Measurements from ENCODE around the gene ANGEL2. TPM values are rescaled to one million over a fixed set of nuclear protein-coding genes. Genes with fewer than 3 reads are reported as not detected.
A peak's percentile ranks its signal among the peaks of the same experiment; 100 is the strongest.

Gene ANGEL2
- total and polyA plus RNA-seq, 2 of the 13 experiments (the other 11 are each of a cell fraction or from before 2014, with no cell fraction given) = 12.3 to 25.4 TPM

DNA sequence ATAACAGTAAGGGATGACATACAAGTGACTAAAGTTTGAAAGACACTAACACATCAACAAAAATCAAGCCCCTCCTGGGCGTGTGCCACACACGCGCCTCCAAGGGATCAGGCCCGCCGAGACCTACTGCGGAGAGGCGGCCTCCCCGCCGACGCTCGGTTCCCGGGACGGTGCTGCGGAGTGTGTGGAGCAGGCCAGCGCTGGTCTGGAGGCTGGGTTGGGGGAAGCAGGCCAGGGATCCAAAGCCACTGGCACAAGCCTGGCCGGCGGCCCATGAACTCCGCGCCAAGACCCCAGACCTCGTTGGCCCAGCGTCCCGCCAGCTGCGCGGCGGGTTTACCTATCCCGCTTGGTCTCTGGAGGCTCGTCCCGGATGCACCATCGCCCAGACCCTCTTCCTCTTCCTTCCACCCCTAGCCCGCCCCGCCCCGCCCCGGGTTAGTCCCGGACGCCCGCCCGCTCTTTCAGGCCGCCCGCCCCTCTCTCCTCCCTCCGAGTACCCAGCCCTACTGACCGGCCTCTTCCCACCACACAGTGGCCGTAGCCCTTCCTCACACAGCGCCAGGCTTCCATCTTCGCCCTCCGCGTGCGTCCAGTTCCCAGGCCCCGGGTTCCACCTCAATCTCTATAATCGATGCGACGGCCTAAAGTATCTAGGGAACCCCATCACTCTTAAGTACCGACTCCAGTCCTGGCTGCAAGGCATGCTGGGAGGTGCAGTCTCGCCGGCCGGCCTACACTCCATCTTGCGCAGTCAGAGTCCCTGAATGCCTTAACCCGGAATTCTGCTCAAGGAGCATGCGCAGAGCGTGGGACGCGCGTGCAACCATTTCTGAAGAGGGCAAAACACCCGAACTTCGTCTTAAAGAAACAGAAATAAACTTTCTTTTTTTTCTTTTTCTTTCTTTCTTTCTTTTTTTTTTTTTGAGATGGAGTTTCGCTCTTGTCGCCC lies at the start of gene ANGEL2 (continued):
- TF ChIP-seq NFATC3 (CRISPR knock-in tag; IDR thresholded peaks at IDR 0.05) = no peak
- TF ChIP-seq DNMT3B (CRISPR knock-in tag; conservative IDR thresholded peaks at IDR 0.05) = no peak
- peak; percentile 81; the same call in 1 of the 2 replicates for TF ChIP-seq ATF7-NPFF (CRISPR knock-in tag; IDR thresholded peaks at IDR 0.05; ENCODE audit: low read depth)
- 0 out of 2 replicates have a peak, but pooled peaks have one; percentile 42 for TF ChIP-seq ZNF878 (CRISPR knock-in tag; IDR thresholded peaks at IDR 0.05)
- no peak for TF ChIP-seq PHF5A (CRISPR knock-in tag; IDR thresholded peaks at IDR 0.05; ENCODE audit: low read depth, unreplicated experiment)
- TF ChIP-seq, protein P1, sequence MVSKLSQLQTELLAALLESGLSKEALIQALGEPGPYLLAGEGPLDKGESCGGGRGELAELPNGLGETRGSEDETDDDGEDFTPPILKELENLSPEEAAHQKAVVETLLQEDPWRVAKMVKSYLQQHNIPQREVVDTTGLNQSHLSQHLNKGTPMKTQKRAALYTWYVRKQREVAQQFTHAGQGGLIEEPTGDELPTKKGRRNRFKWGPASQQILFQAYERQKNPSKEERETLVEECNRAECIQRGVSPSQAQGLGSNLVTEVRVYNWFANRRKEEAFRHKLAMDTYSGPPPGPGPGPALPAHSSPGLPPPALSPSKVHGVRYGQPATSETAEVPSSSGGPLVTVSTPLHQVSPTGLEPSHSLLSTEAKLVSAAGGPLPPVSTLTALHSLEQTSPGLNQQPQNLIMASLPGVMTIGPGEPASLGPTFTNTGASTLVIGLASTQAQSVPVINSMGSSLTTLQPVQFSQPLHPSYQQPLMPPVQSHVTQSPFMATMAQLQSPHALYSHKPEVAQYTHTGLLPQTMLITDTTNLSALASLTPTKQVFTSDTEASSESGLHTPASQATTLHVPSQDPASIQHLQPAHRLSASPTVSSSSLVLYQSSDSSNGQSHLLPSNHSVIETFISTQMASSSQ (IDR thresholded peaks at IDR 0.05; ENCODE audit: low read depth) = no peak
- TF ChIP-seq, protein P1 (CRISPR knock-in tag; IDR thresholded peaks at IDR 0.05; ENCODE audit: borderline replicate concordance) = no peak
- TF ChIP-seq MED1 (CRISPR knock-in tag; IDR thresholded peaks at IDR 0.05) = peak; percentile 48; the same call in 1 of the 2 replicates
- TF ChIP-seq ZNF296 (CRISPR knock-in tag; conservative IDR thresholded peaks at IDR 0.05) = no peak; the same call in 1 of the 2 replicates
- peak; percentile 81 for TF ChIP-seq ZMAT3 (CRISPR knock-in tag; conservative IDR thresholded peaks at IDR 0.05)
- TF ChIP-seq ARNTL (CRISPR knock-in tag; IDR thresholded peaks at IDR 0.05) = peak; percentile 55; the same call in 1 of the 2 replicates
- peak; percentile 93 for TF ChIP-seq DMAP1 (CRISPR knock-in tag; IDR thresholded peaks at IDR 0.05)
- TF ChIP-seq SAP130 (CRISPR knock-in tag; IDR thresholded peaks at IDR 0.05; ENCODE audit: low read depth) = peak; percentile 73
- no peak for TF ChIP-seq NONO (IDR thresholded peaks at IDR 0.05)
- TF ChIP-seq NONO (CRISPR knock-in tag; conservative IDR thresholded peaks at IDR 0.05) = peak; percentile 54; the same call in 1 of the 2 replicates
- TF ChIP-seq ARID2 (CRISPR knock-in tag; IDR thresholded peaks at IDR 0.05; ENCODE audit: borderline replicate concordance) = no peak
- TF ChIP-seq, protein P2, sequence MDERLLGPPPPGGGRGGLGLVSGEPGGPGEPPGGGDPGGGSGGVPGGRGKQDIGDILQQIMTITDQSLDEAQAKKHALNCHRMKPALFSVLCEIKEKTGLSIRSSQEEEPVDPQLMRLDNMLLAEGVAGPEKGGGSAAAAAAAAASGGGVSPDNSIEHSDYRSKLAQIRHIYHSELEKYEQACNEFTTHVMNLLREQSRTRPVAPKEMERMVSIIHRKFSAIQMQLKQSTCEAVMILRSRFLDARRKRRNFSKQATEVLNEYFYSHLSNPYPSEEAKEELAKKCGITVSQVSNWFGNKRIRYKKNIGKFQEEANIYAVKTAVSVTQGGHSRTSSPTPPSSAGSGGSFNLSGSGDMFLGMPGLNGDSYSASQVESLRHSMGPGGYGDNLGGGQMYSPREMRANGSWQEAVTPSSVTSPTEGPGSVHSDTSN (CRISPR knock-in tag; IDR thresholded peaks at IDR 0.05) = no peak
- TF ChIP-seq ZNF781 (CRISPR knock-in tag; IDR thresholded peaks at IDR 0.05; ENCODE audit: borderline replicate concordance, not compliant biosample characterization) = peak; percentile 70
- TF ChIP-seq ZFP41 (CRISPR knock-in tag; IDR thresholded peaks at IDR 0.05; ENCODE audit: borderline replicate concordance) = no peak
- 0 out of 2 replicates have a peak, but pooled peaks have one; percentile 36 for TF ChIP-seq ZNF552 (CRISPR knock-in tag; IDR thresholded peaks at IDR 0.05; ENCODE audit: borderline replicate concordance)
- TF ChIP-seq ZNF891 (CRISPR knock-in tag; IDR thresholded peaks at IDR 0.05) = no peak; the same call in 1 of the 2 replicates
- TF ChIP-seq, protein P3, sequence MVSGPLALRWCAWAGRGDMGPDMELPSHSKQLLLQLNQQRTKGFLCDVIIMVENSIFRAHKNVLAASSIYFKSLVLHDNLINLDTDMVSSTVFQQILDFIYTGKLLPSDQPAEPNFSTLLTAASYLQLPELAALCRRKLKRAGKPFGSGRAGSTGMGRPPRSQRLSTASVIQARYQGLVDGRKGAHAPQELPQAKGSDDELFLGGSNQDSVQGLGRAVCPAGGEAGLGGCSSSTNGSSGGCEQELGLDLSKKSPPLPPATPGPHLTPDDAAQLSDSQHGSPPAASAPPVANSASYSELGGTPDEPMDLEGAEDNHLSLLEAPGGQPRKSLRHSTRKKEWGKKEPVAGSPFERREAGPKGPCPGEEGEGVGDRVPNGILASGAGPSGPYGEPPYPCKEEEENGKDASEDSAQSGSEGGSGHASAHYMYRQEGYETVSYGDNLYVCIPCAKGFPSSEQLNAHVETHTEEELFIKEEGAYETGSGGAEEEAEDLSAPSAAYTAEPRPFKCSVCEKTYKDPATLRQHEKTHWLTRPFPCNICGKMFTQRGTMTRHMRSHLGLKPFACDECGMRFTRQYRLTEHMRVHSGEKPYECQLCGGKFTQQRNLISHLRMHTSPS (CRISPR knock-in tag; IDR thresholded peaks at IDR 0.05; ENCODE audit: low read depth) = 0 out of 2 replicates have a peak, but pooled peaks have one; percentile 37
- TF ChIP-seq ZNF773 (CRISPR knock-in tag; IDR thresholded peaks at IDR 0.05; ENCODE audit: borderline replicate concordance) = 0 out of 2 replicates have a peak, but pooled peaks have one; percentile 55

All from HepG2 (cell line).